Stomach (tissue), 9 donors: ENCODE results near the gene ZNF775. TPM values are rescaled to one million over a fixed set of nuclear protein-coding genes. Genes with fewer than 3 reads are reported as not detected.

Experiments used
- DNase-seq, 2 donors: peaks; one replicate each; pipeline versions ENCODE4 v3.0.0 to v3.0.0-alpha.2; 2013 to 2019
- H3K27ac ChIP-seq, 5 donors: fragments of 200-600 bp in 4 of 5; sonication (generic) in 4 of 5; one replicate each; pipeline ENCODE4 v1.5.1; 2013 to 2019; ENCODE audit warnings: mild to moderate bottlenecking in 1 of 5, moderate library complexity in 1 of 5
- H3K27me3 ChIP-seq, 3 donors: fragments of 200-600 bp; sonication (generic); one replicate each; pipeline ENCODE4 v1.5.1; 2017 to 2019; ENCODE audit warnings: mixed run types in 1 of 3
- H3K36me3 ChIP-seq, 4 donors: fragments of 200-600 bp; sonication (generic); 1 replicate in 3 of 4; 2 replicates in 1 of 4; pipeline ENCODE4 v1.5.1; 2016 to 2019
- H3K4me1 ChIP-seq, 4 donors: fragments of 200-600 bp; sonication (generic); one replicate each; pipeline ENCODE4 v1.5.1; 2016 to 2019
- H3K4me3 ChIP-seq, 4 donors: fragments of 200-600 bp; sonication (generic) in 3 of 4; one replicate each; pipeline ENCODE4 v1.5.1; 2016 to 2019; ENCODE audit warnings: mild to moderate bottlenecking in 1 of 4
- H3K9me3 ChIP-seq, 4 donors: fragments of 200-600 bp; sonication (generic); one replicate each; pipeline ENCODE4 v1.5.1; 2016 to 2019
- EP300 ChIP-seq: sonication (generic); formaldehyde crosslinking; IDR thresholded peaks from one replicate; pipeline ENCODE4 v1.6.1; 2017; ENCODE audit warnings: antibody characterized with exemption
- POLR2A ChIP-seq, 4 donors: fragments of 450-650 bp; IDR thresholded peaks; one replicate each; pipeline ENCODE4 v1.6.1; 2016; ENCODE audit warnings: antibody characterized with exemption in 4 of 4, control low read depth in 2 of 4, mild to moderate bottlenecking in 1 of 4, moderate library complexity in 1 of 4
- POLR2AphosphoS5 ChIP-seq, 3 donors: sonication (generic); formaldehyde crosslinking; IDR thresholded peaks; one replicate each; pipeline ENCODE4 v1.6.1; 2016; ENCODE audit warnings: antibody characterized with exemption in 3 of 3
- WGBS, 5 donors: extraction: QIAGEN DNeasy Blood & Tissue Kit in 3 of 5; methylation state at CpG; one replicate each; pipeline versions ENCODE4 v1.1.5 to v1.1.7; 2013 to 2018; 5-methylcytosine and 5-hydroxymethylcytosine counted together
- intact Hi-C: fragments of 100-400 bp; cut with DNase I; formaldehyde crosslinking; loops from one replicate; pipeline ENCODE4 v1.15.1; 2023; ENCODE audit warnings: low total_unique reads
- polyA plus RNA-seq, 3 donors: library from polyadenylated mRNA; stranded (reverse); fragments of 200-250 nt; gene quantifications; one replicate each; pipeline ENCODE4 v1.2.3, GENCODE V29; 2013
- total RNA-seq, 5 donors: library from RNA; depleted of rRNA; stranded (reverse); fragments of >200 nt; gene quantifications; one replicate each; pipeline versions ENCODE4 v1.1.0 to v1.2.3, GENCODE V29; 2014 to 2016
- TF ChIP-seq, protein P1 (sequence below), 7 experiments: fragments of 450-650 bp in 4 of 7; fragments of 200-600 bp in 3 of 7; sonication (generic) in 3 of 7; IDR thresholded peaks; one replicate each; pipeline ENCODE4 v1.5.1; 2016 to 2019; ENCODE audit warnings: antibody characterized with exemption in 7 of 7, control low read depth in 2 of 7, mild to moderate bottlenecking in 1 of 7
- donor health status: healthy with polysubstance abuse.
- donor health status: Bipolar disorder and iron deficiency.
- donor health status: healthy.

ZNF775 gene
- total and polyA plus RNA-seq, 8 donors = 1.8 to 17.0 (median 2.5) TPM; not detected in 2

DNA sequence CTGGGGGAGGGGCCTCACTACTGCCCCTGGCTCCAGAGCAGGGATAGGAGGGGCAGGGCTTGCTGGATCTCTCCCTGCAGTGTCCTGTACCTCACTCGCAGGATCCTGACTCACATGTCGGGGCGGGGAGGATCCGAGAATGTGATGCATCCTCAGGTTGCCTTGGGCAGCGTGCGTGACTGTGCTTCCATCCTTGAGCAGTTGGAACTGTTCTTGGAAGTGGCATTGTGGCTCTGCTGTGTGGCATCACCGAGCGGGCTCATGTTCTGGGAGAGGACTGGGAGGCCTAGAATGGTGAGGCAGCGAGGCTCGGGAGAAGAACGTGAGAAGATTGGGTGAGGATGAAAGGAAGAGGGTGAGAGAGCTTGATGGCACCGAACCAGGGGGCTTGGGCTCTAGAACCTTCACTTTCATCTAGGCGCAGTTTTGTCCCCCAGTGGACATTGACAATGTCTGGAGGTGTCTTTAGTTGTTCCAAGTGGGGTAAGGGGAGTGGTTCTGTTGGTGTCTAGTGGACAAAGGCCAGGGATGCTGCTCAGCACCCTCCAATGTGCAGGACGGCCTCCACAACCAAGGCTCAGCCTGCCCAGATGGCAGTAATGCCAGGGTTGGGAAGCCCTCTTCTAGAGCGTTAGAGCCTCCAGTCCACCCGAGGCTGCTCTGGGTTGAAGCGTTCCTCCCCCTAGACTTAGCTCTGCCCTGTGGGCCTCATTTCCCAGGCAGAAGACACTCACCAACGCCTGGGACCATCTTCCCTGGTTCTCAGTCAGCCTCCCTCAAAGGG is 46.1 kb upstream of the ZNF775 start:
- Histone ChIP-seq H3K36me3 (peaks cover 0 to 66% (median 56%) of the 10 kb centered on the region in 4 donors), H3K4me3 (no peak overlapping the region), H3K4me1 (peaks cover 14 to 41% (median 28%) of the 10 kb centered on the region in 4 donors), H3K27ac (peak overlapping the region in 1 of 5 donors; percentile 61), H3K27me3 (no peaks in the 10 kb centered on the region), H3K9me3 (no peaks in the 10 kb centered on the region)
- 90 to 96% (median 96%) methylated on average over 18 of the region's 18 CpGs for WGBS, 5 donors
- intact Hi-C loops = no loop called here
- TF ChIP-seq POLR2A (IDR thresholded peaks at IDR 0.05) = no peak
- TF ChIP-seq, protein P1, sequence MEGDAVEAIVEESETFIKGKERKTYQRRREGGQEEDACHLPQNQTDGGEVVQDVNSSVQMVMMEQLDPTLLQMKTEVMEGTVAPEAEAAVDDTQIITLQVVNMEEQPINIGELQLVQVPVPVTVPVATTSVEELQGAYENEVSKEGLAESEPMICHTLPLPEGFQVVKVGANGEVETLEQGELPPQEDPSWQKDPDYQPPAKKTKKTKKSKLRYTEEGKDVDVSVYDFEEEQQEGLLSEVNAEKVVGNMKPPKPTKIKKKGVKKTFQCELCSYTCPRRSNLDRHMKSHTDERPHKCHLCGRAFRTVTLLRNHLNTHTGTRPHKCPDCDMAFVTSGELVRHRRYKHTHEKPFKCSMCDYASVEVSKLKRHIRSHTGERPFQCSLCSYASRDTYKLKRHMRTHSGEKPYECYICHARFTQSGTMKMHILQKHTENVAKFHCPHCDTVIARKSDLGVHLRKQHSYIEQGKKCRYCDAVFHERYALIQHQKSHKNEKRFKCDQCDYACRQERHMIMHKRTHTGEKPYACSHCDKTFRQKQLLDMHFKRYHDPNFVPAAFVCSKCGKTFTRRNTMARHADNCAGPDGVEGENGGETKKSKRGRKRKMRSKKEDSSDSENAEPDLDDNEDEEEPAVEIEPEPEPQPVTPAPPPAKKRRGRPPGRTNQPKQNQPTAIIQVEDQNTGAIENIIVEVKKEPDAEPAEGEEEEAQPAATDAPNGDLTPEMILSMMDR (IDR thresholded peaks at IDR 0.05) = no peak
- no peak for TF ChIP-seq EP300
- no peak for TF ChIP-seq POLR2AphosphoS5 (IDR thresholded peaks at IDR 0.05)
- no peak for DNase-seq

DNA sequence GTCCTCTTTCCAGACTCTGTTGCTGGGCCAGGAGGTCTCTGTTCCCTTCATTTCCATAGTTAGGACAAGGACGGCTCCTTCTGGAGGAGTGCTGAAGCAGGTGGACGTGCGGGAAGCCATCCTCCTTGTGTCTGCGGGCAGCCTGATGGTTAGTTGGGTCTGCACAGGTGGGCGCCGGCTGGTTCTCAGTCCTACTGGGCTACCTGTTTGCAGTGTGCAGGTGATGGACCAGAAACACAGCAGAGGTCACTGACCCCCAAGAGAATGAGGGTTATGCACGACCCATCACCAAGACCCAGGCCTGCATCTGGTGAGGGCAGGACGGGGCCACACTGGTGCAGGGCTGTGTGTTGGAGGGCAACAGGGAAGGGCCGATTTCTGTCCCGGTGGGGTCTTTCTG is 45.5 kb upstream of the ZNF775 start:
- no peaks in the 10 kb centered on the region for H3K9me3 ChIP-seq
- no peaks in the 10 kb centered on the region for H3K27me3 ChIP-seq
- intact Hi-C loops = no loop called here
- H3K4me3 ChIP-seq = no peak overlapping the region
- WGBS, 5 donors = 90 to 95% (median 94%) methylated on average over 10 of the region's 10 CpGs
- H3K4me1 ChIP-seq = peaks cover 14 to 47% (median 34%) of the 10 kb centered on the region in 4 donors
- peaks cover 0 to 64% (median 51%) of the 10 kb centered on the region in 4 donors for H3K36me3 ChIP-seq
- no peak for TF ChIP-seq EP300
- no peak for TF ChIP-seq POLR2A (IDR thresholded peaks at IDR 0.05)
- TF ChIP-seq POLR2AphosphoS5 (IDR thresholded peaks at IDR 0.05) = no peak
- TF ChIP-seq, protein P1 (IDR thresholded peaks at IDR 0.05) = no peak
- H3K27ac ChIP-seq = peak overlapping the region in 1 of 5 donors; percentile 61
- no peak for DNase-seq

DNA sequence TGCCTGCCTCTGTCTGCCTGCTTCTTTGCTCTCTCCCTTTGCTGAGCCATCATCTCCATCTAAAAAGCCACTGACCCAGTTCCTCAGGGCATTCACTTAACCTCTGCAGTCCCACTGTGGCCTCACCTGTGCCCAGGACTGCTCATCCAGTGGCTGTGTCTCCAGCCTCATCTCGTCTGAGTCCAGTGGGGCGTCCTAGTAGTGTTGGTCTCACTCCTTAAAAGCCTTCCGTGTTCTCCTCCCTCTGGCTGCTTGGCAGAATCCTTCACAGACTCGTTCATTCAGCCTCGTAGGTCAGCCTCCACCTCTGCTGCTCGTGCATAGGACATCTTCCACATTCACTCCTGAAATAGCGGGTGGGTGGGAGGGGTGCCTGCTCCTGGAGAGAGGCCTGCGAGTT is 45.0 kb upstream of the ZNF775 start:
- peaks cover 0 to 60% (median 47%) of the 10 kb centered on the region in 4 donors for H3K36me3 ChIP-seq
- TF ChIP-seq POLR2AphosphoS5 (IDR thresholded peaks at IDR 0.05) (no peak), POLR2A (IDR thresholded peaks at IDR 0.05) (no peak), EP300 (no peak)
- TF ChIP-seq, protein P1 (IDR thresholded peaks at IDR 0.05) = no peak
- H3K4me3 ChIP-seq = no peak overlapping the region
- H3K4me1 ChIP-seq = peaks cover 14 to 51% (median 39%) of the 10 kb centered on the region in 4 donors
- H3K9me3 ChIP-seq = no peaks in the 10 kb centered on the region
- 89 to 97% (median 93%) methylated on average over 6 to 8 of the region's 8 CpGs for WGBS, 5 donors
- intact Hi-C loops = no loop called here
- peak overlapping the region in 3 of 5 donors; percentile 29 to 61 (median 58) for H3K27ac ChIP-seq
- DNase-seq = no peak
- H3K27me3 ChIP-seq = no peaks in the 10 kb centered on the region

DNA sequence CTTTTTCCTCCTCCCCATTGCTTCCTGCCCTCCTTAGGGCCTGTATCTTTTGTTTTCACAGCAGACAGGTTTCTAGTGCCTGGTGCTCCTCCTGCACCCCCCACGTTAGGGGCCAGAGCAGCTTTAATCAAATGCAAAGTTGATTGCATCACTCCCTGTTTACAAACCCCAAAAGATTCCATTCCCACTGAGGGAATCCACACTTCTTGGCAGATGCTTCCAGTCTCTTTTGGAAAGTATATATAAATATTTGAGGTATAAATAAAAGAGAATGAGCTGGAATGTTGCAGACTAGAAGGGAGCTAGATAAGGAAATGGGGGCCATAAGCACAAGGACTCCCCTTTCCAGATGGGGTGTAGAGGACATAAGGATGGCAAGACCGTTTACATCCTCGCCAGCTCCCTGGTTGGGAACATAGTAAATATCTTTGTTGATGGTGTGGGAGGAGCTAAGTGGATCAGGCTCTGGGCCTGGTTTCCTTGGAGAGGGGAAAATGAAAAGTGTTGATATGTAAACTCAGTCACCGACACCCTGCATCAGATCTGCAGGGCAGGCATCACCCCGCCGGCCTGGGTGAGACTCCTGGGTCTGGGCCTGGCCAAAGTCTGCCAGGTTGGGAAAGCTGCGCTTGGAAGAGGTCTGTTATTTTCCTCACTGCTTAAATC is 43.9 kb upstream of the ZNF775 start:
- Histone ChIP-seq H3K27me3 (peaks cover 0 to under 1% (median 0%) of the 10 kb centered on the region in 3 donors), H3K9me3 (no peaks in the 10 kb centered on the region), H3K4me1 (peaks cover 26 to 63% (median 50%) of the 10 kb centered on the region in 4 donors), H3K4me3 (no peak overlapping the region), H3K27ac (peak overlapping the region; percentile 12 to 61 (median 29)), H3K36me3 (peaks cover 0 to 48% (median 35%) of the 10 kb centered on the region in 4 donors)
- 22 to 48% (median 32%) methylated on average over 7 of the region's 7 CpGs for WGBS, 5 donors
- intact Hi-C loops = no loop called here
- DNase-seq = peak in 1 of 2 donors; percentile 60
- no peak for TF ChIP-seq POLR2A (IDR thresholded peaks at IDR 0.05)
- peak in 2 of 3 donors; percentile 23 to 59 for TF ChIP-seq POLR2AphosphoS5 (IDR thresholded peaks at IDR 0.05)
